Panc1 (cell line): ENCODE measurements around the gene ABHD2. TPM values are rescaled to one million over a fixed set of nuclear protein-coding genes. Genes with fewer than 3 reads are reported as not detected.

ENCODE experiments used
- ATAC-seq: fragments of 200-7000 bp; cut with Tn5 transposase; 2 replicates; pipeline ENCODE4 v1.9.1; 2020; ENCODE audit warnings: mild to moderate bottlenecking, moderate library complexity
- BruUV-seq: library from RNA; stranded (reverse); fragments of 400-500 nt; replicated peaks from 2 replicates; lab custom pipeline; 2021; lab: Mats Ljungman, UMichigan
- CTCF ChIA-PET: fragments of 300-600 bp; sonication (Branson Sonifier 250); formaldehyde crosslinking; loops from one replicate; lab custom pipeline; 2022; ENCODE audit warnings: antibody characterized with exemption; lab: Charles Lee
- POLR2A ChIA-PET: fragments of 300-600 bp; sonication (Branson Sonifier 250); formaldehyde crosslinking; loops from one replicate; lab custom pipeline; 2022; ENCODE audit warnings: antibody characterized with exemption; lab: Charles Lee
- DNase-seq: peaks from one replicate; pipeline ENCODE4 v3.0.0-alpha.2; 2010; ENCODE audit warnings: low read depth, low spot score
- H3K27ac ChIP-seq: 2 replicates; pipeline ENCODE4 v1.5.1; 2011; ENCODE audit warnings: mild to moderate bottlenecking, low read length, inconsistent platforms
- H3K27me3 ChIP-seq: fragments of 200-500 bp; sonication (Bioruptor generic); 2 replicates; pipeline ENCODE4 v1.6.0; 2014; ENCODE audit warnings: low read length, inconsistent platforms; ENCODE audit not compliant: control insufficient read depth, insufficient read depth
- H3K36me3 ChIP-seq: fragments of 200-500 bp; sonication (Bioruptor generic); 2 replicates; pipeline ENCODE4 v1.5.1; 2014; ENCODE audit warnings: inconsistent platforms, mild to moderate bottlenecking, low read length, moderate library complexity; ENCODE audit not compliant: control insufficient read depth, insufficient read depth
- H3K4me1 ChIP-seq: 2 replicates; pipeline ENCODE4 v1.5.1; 2011; ENCODE audit warnings: inconsistent platforms, mild to moderate bottlenecking, low read length, moderate library complexity; ENCODE audit not compliant: control insufficient read depth, insufficient read depth
- H3K4me3 ChIP-seq, 2 experiments: 2 replicates each; pipeline ENCODE4 v1.5.1; 2011 to 2012; ENCODE audit warnings: low read depth in 2 of 2, low read length in 2 of 2, mild to moderate bottlenecking in 2 of 2, inconsistent platforms in 1 of 2, moderate library complexity in 1 of 2
- H3K9me3 ChIP-seq: fragments of 200-500 bp; sonication (Bioruptor generic); 2 replicates; pipeline ENCODE4 v1.5.1; 2014; ENCODE audit warnings: low read depth, mild to moderate bottlenecking, inconsistent platforms, low read length, moderate library complexity; ENCODE audit not compliant: control insufficient read depth, insufficient read depth
- CTCF ChIP-seq: fragments of 450-650 bp; IDR thresholded peaks from 2 replicates; pipeline ENCODE4 v1.5.1; 2017; ENCODE audit warnings: mild to moderate bottlenecking
- POLR2AphosphoS5 ChIP-seq: IDR thresholded peaks from 2 replicates; pipeline ENCODE4 v1.6.1; 2012; ENCODE audit warnings: mild to moderate bottlenecking, low read depth, low read length, moderate library complexity
- REST ChIP-seq, 2 experiments: IDR thresholded peaks; 2 replicates each; pipeline ENCODE4 v1.6.1; 2011 to 2012; ENCODE audit warnings: low read depth in 2 of 2, control low read depth in 1 of 2, low read length in 1 of 2, mild to moderate bottlenecking in 1 of 2, moderate library complexity in 1 of 2; ENCODE audit not compliant: insufficient read depth in 1 of 2
- SIN3A ChIP-seq: IDR thresholded peaks from 2 replicates; pipeline ENCODE4 v1.6.1; 2012; ENCODE audit warnings: low read depth, mild to moderate bottlenecking, low read length, moderate library complexity, borderline replicate concordance; ENCODE audit not compliant: insufficient read depth
- TCF7L2 ChIP-seq: IDR thresholded peaks from 2 replicates; pipeline ENCODE4 v1.6.1; 2011; ENCODE audit warnings: mild to moderate bottlenecking, low read depth, low read length, inconsistent platforms
- in situ Hi-C: cut with HindIII; loops from 2 replicates; pipeline ENCODE4 v1.10.0; 2016; ENCODE audit warnings: low sequenced_read_pairs, low pct_unique_long_range_greater_than_20kb
- intact Hi-C: fragments of 100-400 bp; cut with micrococcal nuclease; formaldehyde crosslinking; loops from one replicate; pipeline ENCODE4 v1.10.0; 2022; ENCODE audit not compliant: unreplicated experiment
- total RNA-seq: library from RNA; stranded (reverse); gene quantifications from one replicate; pipeline ENCODE4 v1.2.1, GENCODE V29; 2021; ENCODE audit not compliant: unreplicated experiment

Gene ABHD2
- total RNA-seq, 1 experiment from 2014 or later: 95.0 TPM

- ChIA-PET POLR2A (no interaction called here), CTCF (interaction anchor here (0.6 to 1.2 kb wide), 3 partner anchors 13 to 20 kb away, joined by 3 to 4 read pairs (median 4); no protein-coding TSS in a partner anchor)
- DNase-seq (no peak), ATAC-seq (no peak)
- Histone ChIP-seq H3K36me3 (no peaks in the 10 kb centered on the region), H3K27me3 (no peaks in the 10 kb centered on the region), H3K4me3 (no peak overlapping the region), H3K4me1 (no peaks in the 10 kb centered on the region), H3K27ac (no peak overlapping the region), H3K9me3 (no peaks in the 10 kb centered on the region)
- in situ Hi-C loops: no loop called here
- no peak for TF ChIP-seq REST (IDR thresholded peaks at IDR 0.05; ENCODE audit: insufficient read depth in 1 of 2, low read depth in 2 of 2, low read length in 1 of 2)
- no peak for TF ChIP-seq POLR2AphosphoS5
- no peak for TF ChIP-seq SIN3A
- TF ChIP-seq TCF7L2: no peak
- no peak for TF ChIP-seq CTCF
- intact Hi-C loops: no loop called here
- BruUV-seq: no TSS peak
Measured at GRCh38 chr15:89225588-89225987, 137.3 kb downstream of the ABHD2 start.

GRCh38 chr15:89226359-89227221, 138.3 kb downstream of the ABHD2 start:
- in situ Hi-C loops (no loop called here), intact Hi-C loops (no loop called here)
- H3K27ac ChIP-seq: no peak overlapping the region
- BruUV-seq: no TSS peak
- no peaks in the 10 kb centered on the region for H3K9me3 ChIP-seq
- no peak overlapping the region for H3K4me3 ChIP-seq
- ATAC-seq (no peak), DNase-seq (no peak)
- no peaks in the 10 kb centered on the region for H3K27me3 ChIP-seq
- no peaks in the 10 kb centered on the region for H3K36me3 ChIP-seq
- ChIA-PET POLR2A (no interaction called here), CTCF (no interaction called here)
- TF ChIP-seq SIN3A (no peak), TCF7L2 (no peak), REST (IDR thresholded peaks at IDR 0.05; ENCODE audit: insufficient read depth in 1 of 2, low read depth in 2 of 2, low read length in 1 of 2) (no peak), POLR2AphosphoS5 (no peak), CTCF (no peak)
- H3K4me1 ChIP-seq: no peaks in the 10 kb centered on the region
